ENCODE data around the gene NUDCD2.

The NUDCD2 gene

DNA sequence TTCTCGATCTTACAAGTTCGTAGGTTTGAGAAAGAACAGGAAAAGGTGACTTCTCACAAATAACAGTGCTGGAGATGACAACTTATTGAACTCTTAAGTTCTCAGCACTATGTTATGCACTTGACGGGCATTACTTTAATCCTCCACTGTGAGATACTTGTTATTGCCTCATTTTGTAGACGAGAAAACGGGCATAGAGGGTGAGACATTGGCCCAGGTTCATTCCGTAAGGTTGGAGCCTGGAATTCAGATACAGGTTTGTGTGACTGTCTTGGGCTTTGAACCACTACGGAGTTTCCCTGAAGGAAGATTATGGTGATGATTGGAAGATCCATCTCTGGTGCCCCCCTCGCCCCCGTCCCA lies 46.2 kb upstream of the NUDCD2 start:
- TF ChIP-seq TAF1 (IDR thresholded peaks at IDR 0.05; ENCODE audit: low read depth), result no peak
- TF ChIP-seq, protein P1, sequence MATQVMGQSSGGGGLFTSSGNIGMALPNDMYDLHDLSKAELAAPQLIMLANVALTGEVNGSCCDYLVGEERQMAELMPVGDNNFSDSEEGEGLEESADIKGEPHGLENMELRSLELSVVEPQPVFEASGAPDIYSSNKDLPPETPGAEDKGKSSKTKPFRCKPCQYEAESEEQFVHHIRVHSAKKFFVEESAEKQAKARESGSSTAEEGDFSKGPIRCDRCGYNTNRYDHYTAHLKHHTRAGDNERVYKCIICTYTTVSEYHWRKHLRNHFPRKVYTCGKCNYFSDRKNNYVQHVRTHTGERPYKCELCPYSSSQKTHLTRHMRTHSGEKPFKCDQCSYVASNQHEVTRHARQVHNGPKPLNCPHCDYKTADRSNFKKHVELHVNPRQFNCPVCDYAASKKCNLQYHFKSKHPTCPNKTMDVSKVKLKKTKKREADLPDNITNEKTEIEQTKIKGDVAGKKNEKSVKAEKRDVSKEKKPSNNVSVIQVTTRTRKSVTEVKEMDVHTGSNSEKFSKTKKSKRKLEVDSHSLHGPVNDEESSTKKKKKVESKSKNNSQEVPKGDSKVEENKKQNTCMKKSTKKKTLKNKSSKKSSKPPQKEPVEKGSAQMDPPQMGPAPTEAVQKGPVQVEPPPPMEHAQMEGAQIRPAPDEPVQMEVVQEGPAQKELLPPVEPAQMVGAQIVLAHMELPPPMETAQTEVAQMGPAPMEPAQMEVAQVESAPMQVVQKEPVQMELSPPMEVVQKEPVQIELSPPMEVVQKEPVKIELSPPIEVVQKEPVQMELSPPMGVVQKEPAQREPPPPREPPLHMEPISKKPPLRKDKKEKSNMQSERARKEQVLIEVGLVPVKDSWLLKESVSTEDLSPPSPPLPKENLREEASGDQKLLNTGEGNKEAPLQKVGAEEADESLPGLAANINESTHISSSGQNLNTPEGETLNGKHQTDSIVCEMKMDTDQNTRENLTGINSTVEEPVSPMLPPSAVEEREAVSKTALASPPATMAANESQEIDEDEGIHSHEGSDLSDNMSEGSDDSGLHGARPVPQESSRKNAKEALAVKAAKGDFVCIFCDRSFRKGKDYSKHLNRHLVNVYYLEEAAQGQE (IDR thresholded peaks at IDR 0.05; ENCODE audit: low read depth), result no peak
- TF ChIP-seq, protein P2, sequence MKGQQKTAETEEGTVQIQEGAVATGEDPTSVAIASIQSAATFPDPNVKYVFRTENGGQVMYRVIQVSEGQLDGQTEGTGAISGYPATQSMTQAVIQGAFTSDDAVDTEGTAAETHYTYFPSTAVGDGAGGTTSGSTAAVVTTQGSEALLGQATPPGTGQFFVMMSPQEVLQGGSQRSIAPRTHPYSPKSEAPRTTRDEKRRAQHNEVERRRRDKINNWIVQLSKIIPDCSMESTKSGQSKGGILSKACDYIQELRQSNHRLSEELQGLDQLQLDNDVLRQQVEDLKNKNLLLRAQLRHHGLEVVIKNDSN (IDR thresholded peaks at IDR 0.05), result no peak
- TF ChIP-seq EP300 (IDR thresholded peaks at IDR 0.05; ENCODE audit: borderline replicate concordance), result no peak
- no peak for TF ChIP-seq TEAD4 (IDR thresholded peaks at IDR 0.05)
- TF ChIP-seq, protein P3, sequence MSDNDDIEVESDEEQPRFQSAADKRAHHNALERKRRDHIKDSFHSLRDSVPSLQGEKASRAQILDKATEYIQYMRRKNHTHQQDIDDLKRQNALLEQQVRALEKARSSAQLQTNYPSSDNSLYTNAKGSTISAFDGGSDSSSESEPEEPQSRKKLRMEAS (IDR thresholded peaks at IDR 0.05), result no peak
- no peak for TF ChIP-seq YY1 (IDR thresholded peaks at IDR 0.05; ENCODE audit: low read depth)
- TF ChIP-seq ZBTB7A (IDR thresholded peaks at IDR 0.05; ENCODE audit: low read depth), result no peak
- TF ChIP-seq FOXM1 (IDR thresholded peaks at IDR 0.05; ENCODE audit: borderline replicate concordance, low read depth), result no peak
- no peak for TF ChIP-seq TCF12 (IDR thresholded peaks at IDR 0.05; ENCODE audit: low read depth)

DNA sequence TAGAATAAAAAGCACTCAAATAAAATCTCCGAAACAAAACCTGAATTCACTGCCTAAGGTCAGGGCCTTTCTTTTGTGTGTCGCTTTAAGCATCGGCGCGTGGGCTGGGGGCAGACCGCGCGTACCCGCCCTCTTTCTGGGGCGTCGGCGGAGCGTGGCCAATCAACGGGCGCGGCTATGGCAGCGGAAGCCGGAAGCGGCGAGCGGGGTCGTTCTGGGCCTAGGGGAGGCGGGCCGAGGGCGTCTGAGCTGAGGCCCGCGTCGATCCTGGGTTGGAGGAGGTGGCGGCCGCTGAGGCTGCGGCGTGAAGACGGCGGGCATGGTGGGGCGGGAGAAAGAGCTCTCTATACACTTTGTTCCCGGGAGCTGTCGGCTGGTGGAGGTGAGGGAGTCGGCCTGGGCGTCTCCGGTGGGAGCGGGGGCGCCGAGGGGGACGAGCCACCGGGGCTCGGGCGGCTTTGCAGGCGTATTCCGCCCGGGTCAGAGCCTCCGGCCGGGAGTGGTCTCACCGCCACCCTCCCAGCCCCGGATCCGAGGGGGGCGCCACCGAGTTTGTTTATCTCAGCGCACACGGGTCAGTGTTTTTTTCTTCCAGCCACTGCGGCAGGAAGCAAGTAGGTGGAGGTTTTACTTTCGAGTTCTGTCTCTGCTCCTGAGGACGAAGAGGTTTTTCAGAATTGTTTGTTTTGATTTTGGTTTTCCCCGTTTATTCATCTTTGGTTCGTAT lies 45.6 kb upstream of the NUDCD2 start, which contains the start of gene MAT2B:
Gene MAT2B (plus strand): TSS at position 252 of the 727 bp plus-strand sequence. CDS start 68 bp downstream, at position 320.
- no peak for TF ChIP-seq EP300 (IDR thresholded peaks at IDR 0.05; ENCODE audit: borderline replicate concordance)
- no peak for TF ChIP-seq RAD21 (IDR thresholded peaks at IDR 0.05; ENCODE audit: low read depth)
- peak; percentile 86 for TF ChIP-seq EGR1 (IDR thresholded peaks at IDR 0.05)
- TF ChIP-seq CEBPB (IDR thresholded peaks at IDR 0.05), result no peak
- TF ChIP-seq FOXM1 (IDR thresholded peaks at IDR 0.05; ENCODE audit: borderline replicate concordance, low read depth), result 0 out of 2 replicates have a peak, but pooled peaks have one; percentile 39
- TF ChIP-seq, protein P2 (IDR thresholded peaks at IDR 0.05), result no peak
- TF ChIP-seq TEAD4 (IDR thresholded peaks at IDR 0.05), result no peak
- TF ChIP-seq YY1 (IDR thresholded peaks at IDR 0.05; ENCODE audit: low read depth), result peak; percentile 60; the same call in 1 of the 2 replicates
- TF ChIP-seq, protein P3 (IDR thresholded peaks at IDR 0.05), result peak; percentile 84
- TF ChIP-seq TCF12 (IDR thresholded peaks at IDR 0.05; ENCODE audit: low read depth), result peak; percentile 25; the same call in 1 of the 2 replicates
- peak; percentile 27; the same call in 1 of the 2 replicates for TF ChIP-seq CREB1 (IDR thresholded peaks at IDR 0.05; ENCODE audit: low read depth)
- 0 out of 2 replicates have a peak, but pooled peaks have one; percentile 45 for TF ChIP-seq ZBTB7A (IDR thresholded peaks at IDR 0.05; ENCODE audit: low read depth)
- TF ChIP-seq NFIC (IDR thresholded peaks at IDR 0.05), result no peak
- peak; percentile 61 for TF ChIP-seq TAF1 (IDR thresholded peaks at IDR 0.05; ENCODE audit: low read depth)

DNA sequence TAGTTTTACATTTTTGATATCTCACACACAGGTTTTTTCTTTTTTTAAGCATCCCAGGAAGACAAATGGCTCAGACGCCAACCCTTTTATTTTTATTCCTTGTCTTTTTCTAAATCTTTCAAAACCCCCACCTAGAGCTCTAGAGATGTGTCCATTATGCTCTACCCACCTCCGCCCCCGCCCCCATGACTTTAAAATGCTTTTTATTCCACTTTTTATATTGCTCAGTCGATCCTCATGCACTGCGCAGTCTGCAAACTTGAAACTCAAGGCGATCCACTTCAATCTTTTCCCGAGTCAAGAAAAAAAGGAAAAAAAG lies 45.1 kb upstream of the NUDCD2 start:
- no peak for TF ChIP-seq EP300 (IDR thresholded peaks at IDR 0.05; ENCODE audit: borderline replicate concordance)
- TF ChIP-seq, protein P1 (IDR thresholded peaks at IDR 0.05; ENCODE audit: low read depth), result no peak
- TF ChIP-seq, protein P2 (IDR thresholded peaks at IDR 0.05), result no peak
- TF ChIP-seq, protein P3 (IDR thresholded peaks at IDR 0.05), result no peak
- no peak for TF ChIP-seq EGR1 (IDR thresholded peaks at IDR 0.05)
- TF ChIP-seq ZBTB7A (IDR thresholded peaks at IDR 0.05; ENCODE audit: low read depth), result no peak
- no peak for TF ChIP-seq RAD21 (IDR thresholded peaks at IDR 0.05; ENCODE audit: low read depth)
- no peak for TF ChIP-seq FOXM1 (IDR thresholded peaks at IDR 0.05; ENCODE audit: borderline replicate concordance, low read depth)
- no peak for TF ChIP-seq TEAD4 (IDR thresholded peaks at IDR 0.05)
- TF ChIP-seq CEBPB (IDR thresholded peaks at IDR 0.05), result no peak
- TF ChIP-seq TAF1 (IDR thresholded peaks at IDR 0.05; ENCODE audit: low read depth), result no peak
- no peak for TF ChIP-seq NFIC (IDR thresholded peaks at IDR 0.05)
- TF ChIP-seq YY1 (IDR thresholded peaks at IDR 0.05; ENCODE audit: low read depth), result no peak
- no peak for TF ChIP-seq TCF12 (IDR thresholded peaks at IDR 0.05; ENCODE audit: low read depth)
- TF ChIP-seq CREB1 (IDR thresholded peaks at IDR 0.05; ENCODE audit: low read depth), result no peak

DNA sequence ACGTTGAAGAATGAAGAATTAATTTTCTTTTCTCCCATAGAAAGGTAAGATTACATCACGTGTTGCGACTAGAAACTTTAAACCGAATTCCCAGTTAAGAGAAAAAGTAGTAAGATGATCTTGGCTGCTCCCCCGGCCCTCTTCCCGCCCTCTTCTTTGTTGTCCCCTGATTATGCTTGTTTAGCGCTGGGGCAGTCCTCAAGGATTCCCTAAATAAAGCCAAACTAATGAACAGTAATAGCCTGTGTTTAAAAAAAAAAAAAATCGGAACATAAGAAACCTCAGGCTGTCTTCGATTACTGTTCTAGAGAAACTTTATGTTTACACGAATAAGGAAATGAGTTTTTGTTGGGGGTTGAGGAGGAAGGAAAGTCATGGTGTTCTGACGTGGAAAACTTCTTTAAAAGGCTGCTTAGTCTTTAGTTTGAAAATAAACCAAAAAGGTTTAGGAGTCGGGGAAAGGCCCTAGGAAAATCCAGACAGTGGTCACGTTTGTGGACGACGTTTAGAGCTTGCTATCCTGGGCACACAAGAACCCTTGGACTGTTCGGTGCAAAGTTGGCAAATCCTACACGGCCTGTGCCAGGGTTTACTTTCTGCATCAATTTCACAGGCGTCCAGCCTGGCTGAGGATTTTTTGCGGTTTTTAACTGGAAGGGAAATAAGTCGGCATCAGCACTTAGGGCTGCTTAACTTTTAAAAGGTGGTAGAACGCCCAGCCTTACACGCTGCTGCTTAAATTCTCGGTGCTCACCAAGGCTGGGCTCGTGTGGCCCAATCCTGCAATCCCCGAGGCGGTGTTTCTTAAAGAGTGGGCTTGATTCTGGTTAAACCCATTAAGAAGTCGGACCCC lies 44.4 kb upstream of the NUDCD2 start:
- TF ChIP-seq TEAD4 (IDR thresholded peaks at IDR 0.05), result no peak
- TF ChIP-seq FOXM1 (IDR thresholded peaks at IDR 0.05; ENCODE audit: borderline replicate concordance, low read depth), result no peak
- no peak for TF ChIP-seq EP300 (IDR thresholded peaks at IDR 0.05; ENCODE audit: borderline replicate concordance)
- no peak for TF ChIP-seq TAF1 (IDR thresholded peaks at IDR 0.05; ENCODE audit: low read depth)
- no peak for TF ChIP-seq TCF12 (IDR thresholded peaks at IDR 0.05; ENCODE audit: low read depth)
- TF ChIP-seq, protein P3 (IDR thresholded peaks at IDR 0.05), result no peak
- no peak for TF ChIP-seq CEBPB (IDR thresholded peaks at IDR 0.05)
- no peak for TF ChIP-seq NFIC (IDR thresholded peaks at IDR 0.05)
- TF ChIP-seq, protein P2 (IDR thresholded peaks at IDR 0.05), result no peak
- TF ChIP-seq CREB1 (IDR thresholded peaks at IDR 0.05; ENCODE audit: low read depth), result no peak
- TF ChIP-seq, protein P1 (IDR thresholded peaks at IDR 0.05; ENCODE audit: low read depth), result no peak
- TF ChIP-seq ZBTB7A (IDR thresholded peaks at IDR 0.05; ENCODE audit: low read depth), result no peak
- TF ChIP-seq YY1 (IDR thresholded peaks at IDR 0.05; ENCODE audit: low read depth), result no peak
- TF ChIP-seq RAD21 (IDR thresholded peaks at IDR 0.05; ENCODE audit: low read depth), result no peak
- no peak for TF ChIP-seq EGR1 (IDR thresholded peaks at IDR 0.05)

All from Ishikawa (cell line).